Stimulated activated CD8-positive, alpha-beta memory T cell treated with anti-CD3 and anti-CD28 coated beads, Interleukin-12 subunit alpha, Interleukin-12 subunit beta, amount 100 ng/mL, for 4 hours (primary cell): ENCODE results near the gene NACC1.
A peak's percentile ranks its signal among the peaks of the same experiment; 100 is the strongest.
"Not testable (repeated sequence)": the region's sequence is repeated elsewhere in the genome, so short reads cannot be mapped to it uniquely, and the experiment has no call there.

Experiments used
- DNase-seq: peaks from one replicate; pipeline ENCODE4 v3.0.0-alpha.2; 2020; ENCODE audit warnings: low read depth

NACC1 gene

DNA sequence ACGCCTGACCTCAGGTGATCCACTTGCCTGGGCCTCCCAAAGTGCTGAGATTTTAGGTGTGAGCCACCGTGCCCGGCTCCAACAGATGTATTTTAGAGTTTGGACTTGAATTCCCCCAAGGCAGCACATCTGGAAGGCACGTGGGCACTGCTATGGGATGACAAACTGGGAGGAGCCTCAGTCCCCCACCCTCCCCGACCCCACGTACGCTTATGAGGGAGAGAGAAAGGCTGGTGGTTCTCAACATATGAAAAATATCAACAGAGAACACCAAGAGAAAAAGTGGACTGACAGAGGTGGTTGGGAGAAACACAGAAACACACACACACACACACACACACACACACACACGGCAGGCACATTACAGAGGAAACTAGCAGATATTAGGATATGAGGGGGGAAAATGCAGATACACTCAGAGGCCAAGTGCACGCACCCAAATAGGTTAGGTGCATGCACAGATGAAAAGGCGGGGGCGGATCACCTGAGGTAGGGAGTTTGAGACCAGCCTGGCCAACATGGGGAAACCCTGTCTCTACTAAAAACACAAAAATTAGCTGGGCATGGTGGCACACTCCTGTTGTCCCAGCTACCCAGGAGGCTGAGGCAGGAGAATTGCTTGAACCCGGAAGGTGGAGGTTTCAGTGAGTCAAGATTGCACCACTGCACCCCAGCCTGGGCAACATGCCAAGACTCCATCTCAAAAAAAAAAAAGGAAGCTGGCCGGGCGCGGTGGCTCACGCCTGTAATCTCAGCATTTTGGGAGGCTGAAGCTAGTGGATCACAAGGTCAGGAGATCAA, 28.9 kb downstream of the NACC1 start:
- DNase-seq = no peak

DNA sequence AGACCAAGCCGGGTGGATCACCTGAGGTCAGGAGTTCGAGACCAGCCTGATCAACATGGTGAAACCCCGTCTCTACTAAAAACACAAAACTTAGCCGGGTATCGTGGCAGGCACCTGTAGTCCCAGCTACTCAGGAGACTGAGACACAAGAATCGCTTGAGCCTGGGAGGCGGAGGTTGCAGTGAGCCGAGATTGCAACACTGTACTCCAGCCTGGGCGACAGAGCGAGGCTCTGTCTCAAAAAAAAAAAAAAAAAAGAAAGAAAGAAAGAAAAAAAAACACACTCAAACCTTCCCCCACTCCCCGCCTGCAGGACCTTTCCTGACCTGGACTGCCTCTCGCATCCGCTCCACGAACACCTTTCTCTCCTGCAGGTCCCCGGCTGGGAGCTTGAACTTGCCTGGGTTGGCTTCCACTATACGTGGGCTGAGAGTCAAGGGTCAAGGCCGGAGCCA, 31.1 kb downstream of the NACC1 start:
- not testable (repeated sequence) for DNase-seq

DNA sequence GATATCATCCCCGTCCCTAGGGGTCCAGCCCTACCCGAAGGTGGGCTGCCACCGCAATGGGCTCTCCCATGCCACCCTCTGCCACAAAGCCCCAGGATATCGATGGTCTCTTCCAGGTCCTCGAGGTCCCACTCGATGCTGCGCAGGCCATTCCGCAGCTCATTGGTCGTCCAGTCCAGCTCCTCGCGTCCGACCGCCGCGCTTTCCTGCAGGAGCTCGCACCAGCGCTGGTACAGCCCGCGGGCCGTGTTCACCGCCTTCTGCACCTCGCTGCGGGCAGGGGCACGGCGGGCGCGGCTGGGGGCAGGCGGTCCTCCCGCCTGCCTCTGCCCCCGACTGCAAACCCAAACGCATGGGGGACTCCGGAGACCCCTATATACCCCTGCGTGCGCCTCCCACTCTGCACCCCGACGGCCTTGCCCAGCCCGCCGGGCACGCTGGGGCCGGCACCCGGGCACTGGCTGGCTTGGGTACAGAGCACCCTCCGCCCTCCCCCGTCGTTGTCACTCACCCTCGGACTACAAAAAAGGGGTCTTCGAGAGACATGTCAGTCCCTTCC, 31.6 kb downstream of the NACC1 start:
- DNase-seq = peak; percentile 27

DNA sequence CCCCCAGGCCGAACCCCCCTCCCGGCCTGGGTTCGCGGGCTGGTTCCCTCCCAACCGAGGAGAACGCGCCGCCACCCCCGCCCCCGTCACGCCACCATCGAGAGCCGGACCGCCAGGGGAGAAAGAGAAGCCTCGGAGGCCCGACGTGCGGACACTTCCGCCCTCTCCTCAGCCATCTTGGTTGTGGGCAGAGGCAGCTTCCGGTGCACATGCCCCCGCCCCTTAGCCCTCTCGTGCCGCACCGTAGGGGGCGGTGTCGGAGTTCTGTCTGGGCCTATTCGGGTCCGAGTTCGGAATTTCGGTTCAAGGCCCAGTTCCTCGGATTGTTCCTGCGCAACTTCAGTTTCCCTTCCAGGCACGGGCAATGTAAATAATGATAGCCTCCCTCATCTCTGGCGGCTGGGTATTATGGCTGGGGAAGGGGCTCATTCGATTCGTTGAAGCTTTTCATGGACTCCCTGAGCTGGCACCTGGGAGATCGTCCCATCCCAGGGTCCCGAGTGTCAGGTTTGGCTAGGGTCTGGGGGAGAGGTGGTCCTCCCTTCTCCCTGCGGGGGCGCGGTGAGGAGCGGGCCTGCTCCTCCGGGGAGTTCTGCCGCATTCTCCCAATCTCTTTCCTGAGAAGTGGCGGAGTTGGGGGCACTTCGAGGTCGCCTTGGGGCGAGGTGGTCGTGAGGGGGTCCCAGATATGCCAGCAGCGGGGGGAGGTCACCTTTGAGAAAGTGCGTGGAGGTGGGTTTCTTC, 32.3 kb downstream of the NACC1 start, which contains the start of the genes IER2 and STX10:
TSS of gene IER2 (plus strand) at position 225 of the 744 bp plus-strand sequence. CDS start 2,776 bp downstream, outside the sequence.
TSS of gene STX10 (minus strand) at position 189 of the 744 bp plus-strand sequence. CDS start 202 bp downstream, outside the sequence.
- DNase-seq = peak; percentile 88

DNA sequence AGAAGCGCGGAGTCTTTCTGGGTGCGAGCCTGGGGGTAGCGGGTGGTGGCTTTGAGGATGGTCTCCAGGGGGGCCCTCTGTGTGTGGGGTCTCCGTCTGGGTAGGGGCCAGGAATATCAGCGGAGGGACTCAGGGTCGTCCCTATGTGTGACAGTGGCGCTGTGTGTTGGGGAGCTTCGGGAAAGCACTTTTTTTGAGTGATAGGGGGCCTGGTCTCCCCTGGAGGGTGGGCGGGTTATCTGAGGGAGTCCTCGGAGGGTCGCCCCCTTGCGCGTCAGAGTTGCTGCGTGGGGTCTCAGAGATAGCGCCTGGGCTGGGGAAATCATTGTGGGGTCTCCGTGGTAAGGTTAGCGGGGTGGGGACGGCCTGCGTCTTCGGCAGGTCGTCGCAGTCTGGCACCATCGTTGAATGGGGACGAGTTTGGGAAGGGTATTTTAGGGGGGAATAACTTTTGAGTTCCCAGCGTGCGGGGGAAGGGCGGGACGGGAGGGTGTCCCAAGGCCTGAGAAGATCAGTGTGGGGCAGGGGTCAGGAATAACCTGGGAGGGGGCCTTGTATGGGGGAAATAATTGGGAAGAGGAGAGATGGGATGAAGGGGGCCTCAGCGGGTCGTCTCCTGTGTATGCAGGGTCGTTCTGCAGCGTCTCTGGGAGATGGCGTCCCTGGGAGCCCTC, 33.0 kb downstream of the NACC1 start:
- DNase-seq = peak; percentile 24

DNA sequence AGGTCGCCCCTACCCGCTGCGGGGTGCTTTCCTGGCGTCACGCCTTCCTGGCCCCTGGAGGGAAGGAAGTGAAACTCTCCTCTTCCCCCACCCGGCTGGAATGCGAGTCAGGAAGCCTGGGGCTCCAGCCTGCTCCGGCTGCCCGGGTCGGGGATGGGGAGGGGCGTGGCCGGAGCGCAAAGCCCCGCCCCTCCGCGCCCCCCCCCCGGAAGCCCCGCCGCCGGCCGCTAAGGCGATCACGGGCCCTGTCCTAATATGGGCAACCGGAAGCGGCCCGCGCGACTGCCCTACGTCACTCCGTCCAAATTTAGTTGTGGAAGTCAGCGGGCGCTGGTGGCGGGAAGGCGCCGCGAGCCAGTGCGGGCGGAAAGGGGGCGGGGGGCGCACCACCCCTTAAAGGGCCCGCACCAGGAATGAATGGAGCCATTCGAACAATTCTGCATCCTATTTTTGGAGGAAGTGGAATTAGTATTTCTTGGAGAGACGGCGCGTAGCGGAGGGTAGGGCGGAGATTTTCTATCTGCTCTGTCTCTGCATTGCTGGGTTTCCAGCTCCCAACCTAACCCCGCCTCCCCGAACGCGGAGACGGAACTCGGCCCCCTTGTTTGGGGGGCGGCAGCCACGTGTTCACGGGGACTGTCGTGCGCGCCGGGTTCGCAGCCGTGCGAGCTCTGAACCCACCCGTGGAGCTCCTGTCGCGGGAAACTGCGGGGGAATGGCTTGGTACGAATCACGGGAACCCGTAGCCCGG, 33.7 kb downstream of the NACC1 start:
- peak; percentile 92 for DNase-seq

DNA sequence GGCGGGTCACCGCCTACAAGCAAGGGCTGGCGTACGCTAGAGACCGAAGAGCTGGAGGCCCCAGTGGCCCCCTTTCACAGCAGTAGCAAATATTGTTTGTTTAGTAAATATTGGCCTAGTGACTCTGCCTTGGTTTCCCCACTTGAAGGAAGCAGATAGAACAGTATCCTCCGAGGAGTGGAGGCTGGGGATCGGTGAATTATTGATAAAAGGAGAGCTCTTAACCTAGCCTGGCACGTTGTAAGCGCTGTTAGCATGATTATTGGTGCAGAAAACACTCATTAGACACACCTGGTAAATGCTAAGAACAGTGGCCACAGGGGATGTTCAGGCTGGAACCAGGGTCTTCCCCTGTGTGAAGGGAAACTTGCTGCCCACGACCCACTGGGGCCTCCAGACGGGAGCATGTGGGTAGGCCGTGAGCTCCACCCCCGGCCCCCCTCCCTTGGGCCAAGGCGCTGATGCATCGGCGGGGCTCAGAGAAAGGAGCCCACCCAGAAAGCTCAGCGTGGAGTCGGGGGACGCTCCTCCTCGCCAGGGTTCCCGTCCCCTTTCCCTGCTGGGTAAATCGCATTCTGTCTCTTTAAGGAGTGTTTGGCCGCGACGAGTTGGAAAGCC, 34.4 kb downstream of the NACC1 start:
- DNase-seq = no peak

DNA sequence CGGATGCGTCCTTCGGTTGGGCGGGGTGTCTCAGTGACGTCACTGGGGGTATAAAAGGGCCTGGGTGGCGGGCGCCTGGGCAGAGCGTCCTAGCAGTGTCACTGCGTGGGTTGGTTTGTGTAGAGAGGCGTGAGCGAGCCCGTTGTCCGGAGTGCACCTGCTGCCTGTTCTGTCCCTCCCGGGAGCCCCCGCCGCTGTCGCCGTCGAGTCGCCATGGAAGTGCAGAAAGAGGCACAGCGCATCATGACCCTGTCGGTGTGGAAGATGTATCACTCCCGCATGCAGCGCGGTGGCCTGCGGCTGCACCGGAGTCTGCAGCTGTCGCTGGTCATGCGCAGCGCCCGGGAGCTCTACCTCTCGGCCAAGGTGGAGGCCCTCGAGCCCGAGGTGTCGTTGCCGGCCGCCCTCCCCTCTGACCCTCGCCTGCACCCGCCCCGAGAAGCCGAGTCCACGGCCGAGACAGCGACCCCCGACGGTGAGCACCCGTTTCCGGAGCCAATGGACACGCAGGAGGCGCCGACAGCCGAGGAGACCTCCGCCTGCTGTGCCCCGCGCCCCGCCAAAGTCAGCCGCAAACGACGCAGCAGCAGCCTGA, 35.0 kb downstream of the NACC1 start:
- DNase-seq = peak; percentile 92

DNA sequence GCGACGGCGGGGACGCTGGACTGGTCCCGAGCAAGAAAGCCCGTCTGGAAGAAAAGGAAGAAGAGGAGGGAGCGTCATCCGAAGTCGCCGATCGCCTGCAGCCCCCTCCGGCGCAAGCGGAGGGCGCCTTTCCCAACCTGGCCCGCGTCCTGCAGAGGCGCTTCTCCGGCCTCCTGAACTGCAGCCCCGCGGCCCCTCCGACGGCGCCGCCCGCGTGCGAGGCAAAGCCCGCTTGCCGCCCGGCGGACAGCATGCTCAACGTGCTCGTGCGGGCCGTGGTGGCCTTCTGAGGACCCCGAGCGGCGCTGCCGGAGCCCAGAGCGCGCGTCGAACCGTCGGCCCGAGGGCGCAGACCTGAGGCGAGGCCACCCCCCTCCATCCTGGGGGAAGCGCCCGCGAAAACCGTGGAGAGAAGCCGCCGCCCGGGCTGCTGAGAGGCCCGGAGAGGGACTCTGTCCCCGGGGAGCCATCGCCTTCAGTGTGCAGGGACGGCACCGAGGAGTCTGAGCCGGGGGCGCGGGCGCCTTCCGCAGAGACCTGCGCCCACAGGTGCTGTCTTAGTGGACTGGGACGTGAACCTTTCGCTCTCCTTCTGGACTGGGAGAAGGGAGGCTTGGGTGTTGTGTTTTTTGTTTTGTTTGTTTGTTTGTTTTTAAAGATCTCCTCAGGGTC, 35.6 kb downstream of the NACC1 start:
- peak; percentile 13 for DNase-seq

DNA sequence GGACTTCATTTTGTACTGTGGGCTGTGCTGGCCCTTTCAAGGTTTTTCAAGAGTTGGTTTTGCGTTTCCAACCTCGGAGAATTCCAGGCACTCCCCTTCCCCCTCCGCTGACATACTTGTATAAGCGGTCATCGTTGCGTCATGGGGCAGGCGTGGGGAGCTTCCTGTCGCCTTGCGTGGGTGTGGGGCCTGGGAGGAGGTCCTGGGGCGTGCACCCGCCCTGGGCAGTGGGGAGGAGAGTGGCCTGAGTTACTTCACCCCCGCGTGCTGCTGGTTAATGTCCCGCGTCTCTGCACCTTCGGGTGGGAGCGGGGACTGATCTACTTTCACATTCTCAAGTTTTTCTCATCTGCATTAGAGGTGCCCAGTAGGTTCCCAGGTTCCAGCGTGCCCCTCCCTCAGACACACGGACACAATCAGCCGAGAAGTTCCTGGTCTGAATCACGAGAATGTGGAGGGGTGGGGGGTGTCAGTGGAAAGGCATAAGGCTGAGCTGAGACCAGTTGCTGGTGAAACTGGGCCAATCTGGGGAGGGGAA, 36.2 kb downstream of the NACC1 start:
- DNase-seq = peak; percentile 45

DNA sequence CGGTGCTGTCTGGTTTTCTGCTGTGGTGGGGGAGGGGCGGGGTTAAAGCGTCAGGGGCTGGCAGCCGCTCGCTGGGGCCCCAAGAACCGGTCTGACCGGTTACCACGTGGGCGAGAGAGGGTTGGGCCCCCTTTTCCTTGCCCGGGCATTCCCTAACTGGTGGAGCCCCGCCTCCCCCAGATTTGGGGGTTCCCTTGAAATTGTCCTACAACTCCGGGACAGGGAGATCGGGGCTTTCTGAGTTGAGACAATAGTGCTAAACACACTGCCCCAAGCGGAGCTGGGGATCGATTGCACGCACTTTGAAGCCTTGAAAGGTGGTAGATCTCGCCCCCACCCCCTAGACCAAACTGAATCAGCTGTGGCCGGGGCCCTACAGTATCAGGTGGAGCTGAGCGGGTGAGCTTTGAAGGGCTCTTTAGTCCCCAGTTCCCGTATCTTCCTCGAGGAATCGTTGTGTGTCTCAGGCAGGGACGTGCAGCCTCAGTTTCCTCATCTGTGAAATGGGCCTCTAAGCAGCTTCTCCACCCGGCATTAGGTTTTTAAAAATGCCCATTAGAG, 36.9 kb downstream of the NACC1 start:
- peak; percentile 68 for DNase-seq

DNA sequence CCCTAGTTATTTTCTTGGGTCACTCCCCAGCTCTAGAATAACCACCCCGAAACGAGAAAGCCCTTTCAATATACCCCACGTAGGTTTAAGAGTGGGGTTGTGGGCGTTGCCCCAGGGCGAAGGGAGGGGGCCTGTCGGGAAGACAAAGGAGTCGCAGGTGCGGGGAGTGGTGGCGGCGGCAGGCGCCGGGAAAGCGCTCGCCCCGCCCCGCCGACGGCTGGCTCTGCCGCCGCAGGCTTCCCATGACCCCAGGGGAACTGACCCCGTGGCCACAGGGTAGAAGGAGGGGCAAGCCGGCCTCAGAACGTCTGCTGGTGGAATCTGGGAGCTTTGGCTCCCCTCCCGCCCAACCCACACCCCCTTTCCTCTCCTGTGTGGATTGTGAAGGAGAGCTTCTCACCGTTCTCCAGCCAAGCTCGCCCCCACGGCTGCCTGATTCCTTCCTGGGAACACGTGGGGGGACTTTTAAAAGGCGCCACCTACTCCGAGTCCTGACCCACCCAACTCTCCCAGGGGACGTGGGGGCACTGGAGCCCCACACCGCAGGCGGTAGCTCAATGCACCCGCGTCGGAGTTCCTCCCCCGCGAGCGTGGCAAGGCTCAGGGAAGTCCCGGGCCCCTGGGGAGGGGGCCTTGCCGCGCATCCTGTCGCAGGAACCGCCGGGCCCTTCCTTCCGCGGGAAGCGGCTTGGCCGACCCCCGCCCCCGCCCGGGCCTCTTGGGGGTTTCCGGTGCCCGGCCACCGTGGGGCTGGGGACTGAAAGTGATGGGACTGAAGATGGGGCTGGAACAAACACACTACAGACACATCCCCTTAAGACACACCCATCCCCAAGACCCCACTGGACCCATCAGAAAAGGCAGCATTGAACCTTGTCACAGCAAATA, 37.7 kb downstream of the NACC1 start:
- DNase-seq = peak; percentile 67

DNA sequence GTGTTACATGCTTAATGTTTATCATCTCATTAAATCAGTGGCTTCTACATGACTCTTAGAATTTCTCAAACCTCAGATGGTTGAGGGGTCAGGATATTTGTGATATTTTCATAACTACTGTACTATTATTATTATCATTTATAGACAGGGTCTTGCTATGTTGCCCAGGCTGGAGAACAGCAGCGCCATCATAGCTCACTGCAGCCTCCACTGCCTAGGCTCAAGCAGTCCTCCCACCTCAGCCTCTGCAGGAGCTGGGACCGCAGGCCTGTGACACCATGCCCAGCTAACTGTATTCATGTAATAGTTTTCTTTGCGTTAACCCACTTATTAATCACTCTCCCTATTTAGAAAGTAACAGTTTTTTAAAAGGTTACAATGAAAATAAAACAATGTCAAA, 41.6 kb downstream of the NACC1 start:
- DNase-seq = no peak

DNA sequence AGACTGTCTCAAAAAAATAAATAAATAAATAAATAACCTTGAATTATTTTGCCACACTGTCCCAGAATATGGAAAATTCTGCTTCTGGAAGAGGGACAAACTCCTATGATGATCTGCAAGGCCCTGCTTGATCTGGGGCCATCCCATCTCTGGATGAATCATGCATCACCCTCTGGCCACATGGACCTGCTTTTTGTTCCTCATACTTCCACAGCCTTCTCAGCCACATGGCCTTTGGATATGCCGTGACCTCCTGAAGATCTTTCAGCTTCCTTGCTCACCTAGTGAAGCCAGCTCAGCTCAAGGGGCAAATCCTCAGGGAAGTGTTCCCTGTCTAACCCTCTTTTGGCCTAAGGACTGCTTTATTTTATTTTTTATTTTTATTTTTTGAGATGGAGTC, 42.5 kb downstream of the NACC1 start:
- no peak for DNase-seq

DNA sequence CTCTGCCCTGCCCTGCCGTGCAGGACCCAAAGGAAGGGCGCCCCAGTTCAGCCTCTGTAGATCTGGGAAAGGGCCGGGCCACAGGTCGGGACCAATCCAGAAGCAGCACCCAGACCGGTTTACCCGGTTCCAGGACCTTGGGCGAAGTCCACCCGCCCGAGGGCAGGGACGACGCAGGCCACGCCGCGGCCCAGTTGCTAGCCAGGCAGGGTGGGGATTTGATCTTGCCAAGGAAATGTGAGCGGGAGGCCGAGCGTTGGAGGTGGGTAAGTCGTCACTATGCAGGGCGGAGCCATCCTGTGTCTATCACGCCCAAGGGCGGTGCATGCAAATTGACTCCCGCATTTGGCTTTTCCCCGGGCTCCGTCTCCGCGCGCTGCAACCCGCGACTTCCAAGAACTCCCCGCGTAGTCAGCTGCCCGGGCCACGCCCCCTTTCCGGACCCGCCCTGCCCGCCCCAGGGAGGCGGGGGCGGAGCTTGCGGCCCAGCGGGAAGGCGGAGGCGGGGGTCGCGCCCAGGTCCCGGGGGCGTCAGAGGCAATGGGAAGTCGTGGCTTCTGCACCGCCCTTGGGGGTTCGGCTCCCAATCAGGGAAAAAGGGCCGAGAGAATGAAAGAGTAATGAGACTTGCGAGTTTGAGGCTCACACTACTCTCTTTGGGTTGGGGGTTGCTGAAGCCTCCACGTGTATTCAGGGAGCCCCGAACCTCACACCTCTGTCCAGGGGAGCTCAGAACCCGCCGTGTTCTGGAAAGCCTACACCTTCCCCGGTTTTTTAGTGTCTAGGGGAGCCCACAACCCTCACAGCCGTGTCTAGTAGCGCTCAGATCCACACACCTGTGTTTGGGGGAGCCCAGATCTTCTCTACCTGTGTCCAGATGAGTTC, 44.9 kb downstream of the NACC1 start:
- DNase-seq = peak; percentile 73

DNA sequence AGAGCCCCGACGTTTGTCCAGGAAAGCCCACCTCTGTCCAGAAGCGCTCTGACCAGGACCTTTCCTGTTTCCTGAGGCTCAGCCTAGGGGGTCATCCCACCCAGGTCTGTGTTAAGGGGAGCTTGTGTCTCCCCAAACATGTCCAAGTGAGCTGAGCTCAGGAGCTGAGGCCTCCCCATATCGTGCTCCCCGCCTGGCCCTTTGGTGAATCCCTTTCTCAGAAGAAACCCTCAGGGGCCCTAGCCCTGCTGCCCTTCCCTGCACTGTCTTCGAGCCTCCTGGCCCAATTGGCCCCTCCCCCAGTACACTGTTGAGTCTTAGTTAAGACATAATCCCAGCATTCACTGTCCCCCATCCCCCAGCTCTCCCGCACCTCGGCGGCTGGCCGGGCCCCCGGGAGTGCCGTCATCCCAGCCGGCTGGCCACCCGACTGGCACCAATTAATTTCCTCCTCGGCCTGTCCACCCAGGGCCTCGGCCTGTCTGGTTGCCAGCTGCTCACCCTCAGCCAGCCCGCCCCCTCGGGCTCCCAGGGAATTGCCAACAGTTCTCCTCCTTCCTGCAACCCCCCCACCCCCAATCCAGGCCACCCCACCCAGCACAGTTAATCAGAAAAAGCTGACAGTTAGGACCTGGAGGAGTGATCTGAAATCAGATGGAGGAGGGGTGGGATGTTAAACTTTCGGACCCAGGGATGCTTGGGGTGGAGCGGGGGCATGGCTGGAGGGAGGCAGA, 45.7 kb downstream of the NACC1 start:
- DNase-seq = no peak
